ENCODE measurements around the gene RTP2. TPM values are rescaled to one million over a fixed set of nuclear protein-coding genes. Genes with fewer than 3 reads are reported as not detected.

RTP2 gene
- total and polyA plus RNA-seq, 9 of the 15 experiments (the other 6 are each of a cell fraction or from before 2014, with no cell fraction given): not detected

DNA sequence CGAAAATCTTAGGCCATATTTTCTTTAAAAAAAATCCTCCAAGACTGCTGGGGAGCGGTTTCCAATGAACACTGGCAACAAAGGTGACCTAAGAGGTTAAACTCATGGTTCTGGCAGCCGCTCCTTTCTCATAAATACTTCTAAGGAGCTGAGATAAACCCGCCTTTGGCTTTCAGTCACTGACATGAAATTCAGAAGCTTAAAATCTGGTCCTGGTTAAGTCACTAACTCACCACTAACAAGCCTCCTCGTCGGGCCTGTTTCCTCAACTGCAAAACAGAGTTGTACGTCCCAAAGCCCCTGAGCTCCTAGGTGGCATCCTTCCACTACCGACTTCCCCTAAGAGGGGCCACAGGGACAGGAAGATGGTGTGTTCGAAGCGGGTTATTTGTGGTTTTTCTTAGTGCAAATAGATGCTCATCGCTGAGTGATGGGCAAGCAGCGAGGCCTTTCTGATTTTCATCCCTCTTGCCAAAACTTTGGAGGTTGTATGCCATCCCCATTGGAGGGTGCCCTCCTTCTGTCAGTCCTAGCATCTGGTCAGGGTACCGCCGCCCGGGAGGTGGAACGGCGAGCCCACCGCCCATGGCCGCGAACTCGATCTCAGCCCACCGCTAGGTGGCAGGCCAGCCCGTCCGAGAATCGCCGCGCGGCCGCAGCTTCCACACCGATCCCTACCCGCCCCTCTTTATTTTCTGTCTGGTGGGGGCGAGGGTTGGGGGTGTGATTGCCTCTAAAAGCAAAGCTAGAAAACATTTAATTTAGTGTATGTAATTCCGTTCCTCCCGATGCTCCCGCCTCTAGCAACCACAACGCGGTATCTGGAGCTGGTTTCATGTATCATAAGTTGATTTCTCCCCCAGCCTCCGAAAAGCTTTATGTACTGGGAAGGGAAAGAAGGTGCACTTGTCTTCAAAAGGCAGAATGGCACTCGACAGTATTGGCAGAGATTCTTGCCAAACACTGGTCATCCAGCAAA is 38.4 kb upstream of the RTP2 start:
- no TSS peak for BruUV-seq (replicated peaks)
- Histone ChIP-seq H3K79me2 (ENCODE audit: control insufficient read depth, insufficient read depth, low read length) (peaks cover 29% of the 10 kb centered on the region), H3K9me3 (replicated peaks; ENCODE audit: control insufficient read depth, insufficient read depth, low read depth, low read length) (no peaks in the 10 kb centered on the region), H3K9me1 (ENCODE audit: control insufficient read depth, insufficient read depth, low read length) (no peaks in the 10 kb centered on the region), H3K4me1 (replicated peaks in 1 of 2; ENCODE audit: control insufficient read depth in 2 of 2, insufficient read depth in 2 of 2, low read length in 2 of 2) (peaks cover 46 to 63% of the 10 kb centered on the region in 2 experiments), H3K36me3 (ENCODE audit: control insufficient read depth, insufficient read depth, low read length) (no peaks in the 10 kb centered on the region), H3K4me3 (peak overlapping the region; percentile 6; the same call in 1 of the 2 replicates), H4K20me1 (replicated peaks; ENCODE audit: control insufficient read depth, insufficient read depth, low read length) (peaks cover 19% of the 10 kb centered on the region), H2AFZ (ENCODE audit: low read depth, low read length) (peak overlapping the region; percentile 93), H3K27me3 (ENCODE audit: control insufficient read depth in 2 of 2, insufficient read depth in 2 of 2, low read length in 2 of 2) (peaks cover 0 to 13% of the 10 kb centered on the region in 2 experiments; a peak in 1 of 5 replicates), H3K9ac (ENCODE audit: insufficient read depth in 1 of 2, low read depth in 2 of 2, low read length in 2 of 2) (peak overlapping the region in 1 of 2 experiments; percentile 27; a peak in 1 of 4 replicates), H3K4me2 (ENCODE audit: insufficient read depth, low read length) (peak overlapping the region; percentile 72), H3K27ac (ENCODE audit: extremely low read depth, low read depth, low read length) (no peak overlapping the region)
- ChIA-PET CTCF (ENCODE audit: low intra/inter-chr PET ratio) (interaction anchor here (0.6 to 5.4 kb wide), 4 partner anchors 88 to 1216 kb away, joined by 3 to 39 read pairs (median 4); no protein-coding TSS in a partner anchor), POLR2A (interaction anchor here (0.6 to 1.9 kb wide), 11 partner anchors 9 to 1063 kb away, joined by 3 to 5 read pairs (median 3); no protein-coding TSS in a partner anchor)
- WGBS (ENCODE audit: insufficient coverage, low coverage, missing lambda C conversion rate): 11% methylated on average over 37 of the region's 39 CpGs
- FAIRE-seq (no peak), DNase-seq (ENCODE audit: extremely low read depth in 1 of 4, low spot score in 3 of 4) (peak; percentile 64 to 70 (median 68)), ATAC-seq (peak; percentile 22)
- intact Hi-C loops (cut with micrococcal nuclease): loop anchor here (5.0 to 10.0 kb wide), 5 partner anchors 174 to 1004 kb away; no protein-coding TSS in a partner anchor
- in situ Hi-C loops (cut with MboI): loop anchor here (5.0 to 25.0 kb wide), 2 partner anchors 1212 to 1397 kb away; no protein-coding TSS in a partner anchor
- TF ChIP-seq PTBP1 (IDR thresholded peaks at IDR 0.05; ENCODE audit: low read depth, low read length) (no peak), NFATC3 (IDR thresholded peaks at IDR 0.05) (peak; percentile 79), CCNT2 (IDR thresholded peaks at IDR 0.05; ENCODE audit: borderline replicate concordance, extremely low read depth, insufficient read length, low read depth, low read length) (peak; percentile 17), VEZF1 (CRISPR knock-in tag; IDR thresholded peaks at IDR 0.05) (peak; percentile 39; the same call in 1 of the 2 replicates), YY1 (IDR thresholded peaks at IDR 0.05; ENCODE audit: borderline replicate concordance in 1 of 3, control insufficient read depth in 1 of 3, extremely low read depth in 1 of 3, insufficient read depth in 3 of 3, insufficient read length in 1 of 3, insufficient replicate concordance in 2 of 3, low read depth in 1 of 3, low read length in 2 of 3) (peak in 1 of 3 experiments; percentile 65), ELF2 (CRISPR knock-in tag; IDR thresholded peaks at IDR 0.05) (0 out of 2 replicates have a peak, but pooled peaks have one; percentile 33), TFAP4 (CRISPR knock-in tag; IDR thresholded peaks at IDR 0.05; ENCODE audit: borderline replicate concordance) (peak; percentile 34; the same call in 1 of the 2 replicates), RAD21 (CRISPR knock-in tag; conservative IDR thresholded peaks at IDR 0.05 in 1 of 2, IDR thresholded peaks at IDR 0.05 in 1 of 2) (peak; percentile 70 to 77)

Data from K562 (cell line).